Measurements from ENCODE around the gene FOXA3. TPM values are rescaled to one million over a fixed set of nuclear protein-coding genes. Genes with fewer than 3 reads are reported as not detected.
"Not testable (repeated sequence)": the region's sequence is repeated elsewhere in the genome, so short reads cannot be mapped to it uniquely, and the experiment has no call there.

Gene FOXA3
- total and polyA plus RNA-seq, 2 of the 4 experiments (the other 2 are of a cell fraction) = not detected

DNA sequence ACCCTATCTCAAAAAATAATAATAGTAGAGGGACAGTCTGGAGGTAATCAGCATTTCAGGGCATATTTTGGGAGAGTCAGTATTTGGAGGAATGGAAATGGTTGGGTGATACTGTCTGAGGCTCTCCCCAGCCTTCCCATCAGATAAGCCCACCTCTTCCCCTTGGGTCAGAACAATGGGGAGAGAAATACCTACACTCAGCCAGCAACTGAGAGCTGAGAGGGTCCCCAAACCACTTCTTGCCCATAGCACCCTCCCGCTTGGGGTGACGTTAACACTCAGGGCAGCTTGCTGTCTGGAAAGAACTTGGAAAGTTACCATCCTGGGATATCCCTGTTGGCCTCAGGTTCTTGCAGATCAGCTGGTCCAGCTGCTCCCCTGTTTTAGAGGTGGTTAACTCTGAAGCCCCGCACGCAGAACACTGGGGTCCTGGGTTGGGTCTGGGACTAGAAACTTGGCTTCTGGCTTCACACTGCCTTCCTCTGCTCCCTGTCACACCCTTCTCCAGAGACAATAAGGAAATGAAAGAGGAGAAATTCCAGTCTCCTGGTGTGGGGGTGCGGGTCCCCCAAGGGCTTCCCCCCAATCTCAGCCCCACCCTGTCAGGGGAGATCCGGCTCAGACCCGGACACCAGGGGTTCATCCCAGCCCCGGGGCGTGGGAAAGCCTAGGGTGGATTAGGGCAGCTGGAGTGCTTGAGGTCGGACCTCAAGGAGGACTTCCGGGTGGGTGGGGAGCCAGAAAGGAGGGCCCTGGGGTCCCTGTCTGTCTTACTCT lies 2.5 kb downstream of the FOXA3 start:
- H4K8ac ChIP-seq (ENCODE audit: low read depth in 2 of 2, low read length in 2 of 2) = no peak overlapping the region
- H4K5ac ChIP-seq (ENCODE audit: low read depth, low read length) = no peak overlapping the region
- H2AK9ac ChIP-seq (replicated peaks; ENCODE audit: low read depth, low read length, poor library complexity) = no peak overlapping the region
- H2BK20ac ChIP-seq (ENCODE audit: low read depth, low read length) = no peak overlapping the region
- no peak overlapping the region for H3K4me2 ChIP-seq (ENCODE audit: low read depth, low read length)
- no CpG with 5 or more reads among the region's 11 CpGs for WGBS, 2 experiments (ENCODE audit: extremely low coverage in 2 of 2, insufficient read length in 1 of 2)
- H3K79me1 ChIP-seq (ENCODE audit: low read depth in 1 of 2, low read length in 2 of 2) = peaks cover 0 to 8% of the 10 kb centered on the region in 2 experiments; a peak in 2 of 4 replicates
- no peaks in the 10 kb centered on the region for H3K36me3 ChIP-seq (ENCODE audit: control insufficient read depth, insufficient read depth, low read length)
- no TSS peak for BruUV-seq (replicated peaks)
- H3K27ac ChIP-seq (ENCODE audit: insufficient read depth, low read length) = no peak overlapping the region
- H2BK120ac ChIP-seq (ENCODE audit: low read depth, low read length) = no peak overlapping the region
- ChIA-PET POLR2A (ENCODE audit: unreplicated experiment) (no interaction called here), CTCF (no interaction called here)
- H3K18ac ChIP-seq (ENCODE audit: low read depth, low read length) = no peak overlapping the region
- no peak overlapping the region for H3K56ac ChIP-seq (ENCODE audit: extremely low read depth, insufficient read depth, low read length)
- TF ChIP-seq MAFK (IDR thresholded peaks at IDR 0.05; ENCODE audit: low read depth, low read length) (no peak), CEBPB (IDR thresholded peaks at IDR 0.05; ENCODE audit: low read depth, low read length) (no peak)
- TF ChIP-seq, protein P1, sequence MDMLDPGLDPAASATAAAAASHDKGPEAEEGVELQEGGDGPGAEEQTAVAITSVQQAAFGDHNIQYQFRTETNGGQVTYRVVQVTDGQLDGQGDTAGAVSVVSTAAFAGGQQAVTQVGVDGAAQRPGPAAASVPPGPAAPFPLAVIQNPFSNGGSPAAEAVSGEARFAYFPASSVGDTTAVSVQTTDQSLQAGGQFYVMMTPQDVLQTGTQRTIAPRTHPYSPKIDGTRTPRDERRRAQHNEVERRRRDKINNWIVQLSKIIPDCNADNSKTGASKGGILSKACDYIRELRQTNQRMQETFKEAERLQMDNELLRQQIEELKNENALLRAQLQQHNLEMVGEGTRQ (IDR thresholded peaks at IDR 0.05; ENCODE audit: low read depth, low read length) = no peak
- no peak overlapping the region for H2AFZ ChIP-seq (replicated peaks; ENCODE audit: low read length, poor library complexity)
- intact Hi-C loops (cut with micrococcal nuclease) = no loop called here
- dilution Hi-C loops (cut with HindIII; ENCODE audit: low sequenced_read_pairs, unreplicated experiment) = no loop called here
- no peak overlapping the region for H3K9ac ChIP-seq (ENCODE audit: low read depth, low read length)
- H4K20me1 ChIP-seq (ENCODE audit: insufficient read depth, low read length) = peaks cover 8% of the 10 kb centered on the region
- H3K9me3 ChIP-seq (ENCODE audit: control insufficient read depth, insufficient read depth, low read length) = peaks cover 2% of the 10 kb centered on the region; the same call in 1 of the 2 replicates
- in situ Hi-C loops (cut with MboI; ENCODE audit: low sequenced_read_pairs) = no loop called here
- H3K9me1 ChIP-seq (ENCODE audit: insufficient read depth, low read length) = no peaks in the 10 kb centered on the region
- H3K23ac ChIP-seq (ENCODE audit: low read depth, low read length) = no peak overlapping the region
- DNase-seq = no peak
- H4K91ac ChIP-seq (ENCODE audit: insufficient read depth, low read depth, low read length) = no peak overlapping the region
- H3K4me3 ChIP-seq (ENCODE audit: insufficient read depth, low read depth, low read length) = no peak overlapping the region
- no peak overlapping the region for H2BK15ac ChIP-seq (ENCODE audit: low read depth, low read length)
- H3K4me1 ChIP-seq (ENCODE audit: control insufficient read depth, insufficient read depth, low read length) = no peaks in the 10 kb centered on the region
- H2AK5ac ChIP-seq (ENCODE audit: low read depth, low read length) = no peak overlapping the region
- ATAC-seq (ENCODE audit: low read depth) = no peak
- H2BK5ac ChIP-seq (ENCODE audit: low read depth, low read length, poor library complexity, severe bottlenecking) = no peak overlapping the region
- H3K4ac ChIP-seq (ENCODE audit: low read depth, low read length) = no peak overlapping the region
- H3K27me3 ChIP-seq (ENCODE audit: control insufficient read depth, insufficient read depth, low read length) = peaks cover 41% of the 10 kb centered on the region
- H3K14ac ChIP-seq (replicated peaks; ENCODE audit: low read depth, low read length) = no peak overlapping the region

DNA sequence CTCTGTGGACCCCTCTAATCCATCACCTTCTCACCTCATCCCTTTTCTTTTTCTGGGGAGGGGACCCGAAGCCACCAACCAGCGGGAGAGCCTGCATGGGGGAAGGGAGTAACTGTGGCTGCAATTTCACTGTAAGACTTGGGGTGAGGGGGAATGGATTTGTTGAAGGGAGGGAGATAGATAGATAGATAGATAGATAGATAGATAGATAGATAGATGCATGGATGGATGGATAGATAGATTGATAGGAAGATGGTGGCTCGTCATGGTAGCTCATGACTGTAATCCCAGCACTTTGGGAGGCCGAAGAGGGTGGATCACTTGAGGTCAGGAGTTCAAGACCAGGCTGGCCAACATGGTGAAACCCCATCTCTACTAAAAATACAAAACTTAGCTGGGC lies 3.1 kb downstream of the FOXA3 start:
- H3K4me3 ChIP-seq (ENCODE audit: insufficient read depth, low read depth, low read length); H2AFZ ChIP-seq (replicated peaks; ENCODE audit: low read length, poor library complexity); H3K4me2 ChIP-seq (ENCODE audit: low read depth, low read length); CTCF ChIA-PET; in situ Hi-C loops (cut with MboI; ENCODE audit: low sequenced_read_pairs); DNase-seq; H4K20me1 ChIP-seq (ENCODE audit: insufficient read depth, low read length); H3K27ac ChIP-seq (ENCODE audit: insufficient read depth, low read length); dilution Hi-C loops (cut with HindIII; ENCODE audit: low sequenced_read_pairs, unreplicated experiment); H4K5ac ChIP-seq (ENCODE audit: low read depth, low read length); H3K4me1 ChIP-seq (ENCODE audit: control insufficient read depth, insufficient read depth, low read length); H2BK120ac ChIP-seq (ENCODE audit: low read depth, low read length); H2BK20ac ChIP-seq (ENCODE audit: low read depth, low read length); POLR2A ChIA-PET (ENCODE audit: unreplicated experiment); H2AK5ac ChIP-seq (ENCODE audit: low read depth, low read length); ATAC-seq (ENCODE audit: low read depth); H3K36me3 ChIP-seq (ENCODE audit: control insufficient read depth, insufficient read depth, low read length); H4K8ac ChIP-seq (ENCODE audit: low read depth in 2 of 2, low read length in 2 of 2); H3K79me1 ChIP-seq (ENCODE audit: low read depth in 1 of 2, low read length in 2 of 2); H3K14ac ChIP-seq (replicated peaks; ENCODE audit: low read depth, low read length); H3K18ac ChIP-seq (ENCODE audit: low read depth, low read length); intact Hi-C loops (cut with micrococcal nuclease); H3K9me1 ChIP-seq (ENCODE audit: insufficient read depth, low read length); H4K91ac ChIP-seq (ENCODE audit: insufficient read depth, low read depth, low read length); H3K56ac ChIP-seq (ENCODE audit: extremely low read depth, insufficient read depth, low read length); H2BK5ac ChIP-seq (ENCODE audit: low read depth, low read length, poor library complexity, severe bottlenecking); H3K9me3 ChIP-seq (ENCODE audit: control insufficient read depth, insufficient read depth, low read length); H2AK9ac ChIP-seq (replicated peaks; ENCODE audit: low read depth, low read length, poor library complexity); H3K9ac ChIP-seq (ENCODE audit: low read depth, low read length); H3K23ac ChIP-seq (ENCODE audit: low read depth, low read length); H3K4ac ChIP-seq (ENCODE audit: low read depth, low read length); H2BK15ac ChIP-seq (ENCODE audit: low read depth, low read length); BruUV-seq (replicated peaks): not testable (repeated sequence)
- WGBS, 2 experiments (ENCODE audit: extremely low coverage in 2 of 2, insufficient read length in 1 of 2) = no CpG with 5 or more reads among the region's 4 CpGs
- H3K27me3 ChIP-seq (ENCODE audit: control insufficient read depth, insufficient read depth, low read length) = peaks cover 44% of the 10 kb centered on the region

Data from IMR-90 (cell line).